NOMO-1 treated with dmso at 0.1 percent for 144 hours (cell line): Measurements from ENCODE around the gene NUP133.

Experiments used
- DNase-seq: peaks from one replicate; lab custom pipeline; 2025; ENCODE audit not compliant: unreplicated experiment; lab: John Stamatoyannopoulos, UW

The NUP133 gene

GRCh38 chr1:229452956-229453801 is 55.0 kb downstream of the NUP133 start:
- DNase-seq: no peak

GRCh38 chr1:229448845-229449244 is 59.3 kb downstream of the NUP133 start:
- DNase-seq: no peak

- DNase-seq: no peak
Measured at GRCh38 chr1:229448354-229448753, 59.8 kb downstream of the NUP133 start.

- no peak for DNase-seq
Measured at GRCh38 chr1:229447809-229448252, 60.3 kb downstream of the NUP133 start.

- no peak for DNase-seq
Measured at GRCh38 chr1:229445828-229446227, 62.3 kb downstream of the NUP133 start.

- DNase-seq: no peak
Measured at GRCh38 chr1:229440851-229441537, 67.1 kb downstream of the NUP133 start.

GRCh38 chr1:229438021-229438420 is 70.1 kb downstream of the NUP133 start:
- DNase-seq: no peak

- no peak for DNase-seq
Measured at GRCh38 chr1:229437443-229437842, 70.7 kb downstream of the NUP133 start.

- DNase-seq: no peak
Measured at GRCh38 chr1:229436201-229436600, 71.9 kb downstream of the NUP133 start.

- DNase-seq: no peak
Measured at GRCh38 chr1:229434641-229435051, 73.5 kb downstream of the NUP133 start.

GRCh38 chr1:229434005-229434640 is 74.0 kb downstream of the NUP133 start, which contains the start of gene ACTA1:
Gene ACTA1, minus strand, starts transcription at chr1:229434094. Its CDS starts 979 bp downstream, at chr1:229433115.
- DNase-seq: no peak

GRCh38 chr1:229433364-229434004 is 74.7 kb downstream of the NUP133 start:
- DNase-seq: no peak

- DNase-seq: no peak
Measured at GRCh38 chr1:229432905-229433304, 75.2 kb downstream of the NUP133 start.

GRCh38 chr1:229432116-229432461 is 76.1 kb downstream of the NUP133 start:
- DNase-seq: no peak

- no peak for DNase-seq
Measured at GRCh38 chr1:229431284-229432115, 76.6 kb downstream of the NUP133 start.

GRCh38 chr1:229430761-229431283 is 77.3 kb downstream of the NUP133 start:
- no peak for DNase-seq

- DNase-seq: no peak
Measured at GRCh38 chr1:229428256-229428655, 79.9 kb downstream of the NUP133 start.

GRCh38 chr1:229427572-229427971 is 80.6 kb downstream of the NUP133 start:
- no peak for DNase-seq

- no peak for DNase-seq
Measured at GRCh38 chr1:229425564-229426159, 82.5 kb downstream of the NUP133 start.

GRCh38 chr1:229420765-229421164 is 87.4 kb downstream of the NUP133 start:
- DNase-seq: no peak
